ENCODE results near the gene RAB9A. TPM values are rescaled to one million over a fixed set of nuclear protein-coding genes. Genes with fewer than 3 reads are reported as not detected.

RAB9A gene
- total RNA-seq, 1 donor from 2014 or later: 30.8 TPM

- DNase-seq: no peak
Measured at GRCh38 chrX:13752141-13752540, 63.2 kb downstream of the RAB9A start.

GRCh38 chrX:13752646-13753045 is 63.7 kb downstream of the RAB9A start:
- no peak for DNase-seq

- DNase-seq: no peak
Measured at GRCh38 chrX:13754765-13755164, 65.8 kb downstream of the RAB9A start.

GRCh38 chrX:13755254-13755653 is 66.3 kb downstream of the RAB9A start:
- DNase-seq: no peak

- no peak for DNase-seq
Measured at GRCh38 chrX:13756381-13756780, 67.5 kb downstream of the RAB9A start.

- no peak for DNase-seq
Measured at GRCh38 chrX:13759152-13759718, 70.3 kb downstream of the RAB9A start.

Other genes with a start within 250 kb of the RAB9A start
- not detected in 2 replicates for gene EGFL6, start 119.5 kb upstream of the RAB9A start, total RNA-seq
- 1.7 and 3.1 TPM in 2 replicates for gene TCEANC, start 36.0 kb upstream of the RAB9A start, total RNA-seq
- 11.9 and 17.9 TPM in 2 replicates for gene TRAPPC2, start 45.5 kb downstream of the RAB9A start, total RNA-seq
- gene OFD1, start 45.6 kb downstream of the RAB9A start, total RNA-seq: 9.4 and 10.2 TPM in 2 replicates
- 0.14 and 0.17 TPM in 2 replicates for gene GPM6B, start 128.0 kb downstream of the RAB9A start, total RNA-seq

Data from dermis blood vessel endothelial cell (primary cell).